HG03108 (cell line): ENCODE measurements around the gene FAM117B.
"Not testable (repeated sequence)": the region's sequence is repeated elsewhere in the genome, so short reads cannot be mapped to it uniquely, and the experiment has no call there.

Experiments
- ATAC-seq: cut with Tn5 transposase; IDR thresholded peaks from one replicate; pipeline ENCODE4 v1.9.1; 2021; ENCODE audit warnings: moderate library complexity; ENCODE audit not compliant: unreplicated experiment

FAM117B gene

DNA sequence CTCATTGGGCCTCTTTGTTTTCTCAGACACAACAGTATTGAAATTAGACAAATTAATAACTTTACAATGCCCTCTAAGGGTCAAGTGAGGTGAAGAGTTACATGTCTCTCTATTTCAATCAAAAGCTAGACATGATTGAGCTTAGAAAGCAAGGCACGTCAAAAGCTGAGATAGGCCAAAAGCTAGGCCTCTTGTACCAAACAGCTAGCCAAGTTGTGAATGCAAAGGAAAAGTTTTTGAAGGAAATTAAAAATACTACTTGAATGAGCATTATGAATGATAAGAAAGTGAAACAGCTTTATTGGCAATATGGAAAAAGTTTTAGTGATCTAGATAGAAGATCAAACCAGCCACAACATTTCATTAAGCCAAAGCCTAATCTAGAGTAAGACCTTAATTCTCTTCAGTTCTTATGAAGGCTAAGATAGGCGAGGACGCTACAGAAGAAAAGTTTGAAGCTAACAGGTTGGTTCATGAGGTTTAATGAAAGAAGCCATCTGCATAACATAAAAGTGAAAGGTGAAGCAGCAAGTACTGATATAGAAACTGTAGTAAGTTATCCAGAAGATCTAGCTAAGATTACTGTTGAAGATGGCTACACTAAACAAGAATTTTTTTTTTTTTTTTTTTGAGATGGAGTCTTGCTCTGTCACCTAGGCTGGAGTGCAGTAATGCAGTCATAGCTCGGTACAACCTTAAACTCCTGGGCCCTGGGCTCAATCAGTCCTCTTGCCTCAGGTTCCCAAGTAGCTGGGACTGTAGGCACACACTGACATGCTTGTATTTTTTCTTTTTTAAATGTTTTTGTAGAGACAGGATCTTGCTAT, 65.5 kb downstream of the FAM117B start:
- no peak for ATAC-seq

DNA sequence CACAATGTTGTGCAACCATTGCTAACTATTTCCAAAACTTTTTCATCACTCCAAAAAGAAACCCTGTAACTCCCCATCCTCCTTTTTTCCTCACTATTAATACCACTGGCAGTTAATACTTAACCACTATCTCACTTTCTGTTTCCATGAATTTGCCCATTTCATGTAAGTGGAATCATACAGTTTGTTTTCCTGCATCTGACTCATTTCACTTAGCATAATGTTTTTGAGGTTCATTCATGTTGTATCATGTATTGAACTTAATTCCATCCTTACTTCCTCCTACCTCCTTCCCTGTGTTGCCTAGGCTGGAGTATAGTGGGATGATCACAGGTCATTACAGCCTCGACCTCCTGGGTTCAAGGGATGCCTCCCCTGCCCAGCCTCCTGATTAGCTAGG, 68.3 kb downstream of the FAM117B start:
- no peak for ATAC-seq

DNA sequence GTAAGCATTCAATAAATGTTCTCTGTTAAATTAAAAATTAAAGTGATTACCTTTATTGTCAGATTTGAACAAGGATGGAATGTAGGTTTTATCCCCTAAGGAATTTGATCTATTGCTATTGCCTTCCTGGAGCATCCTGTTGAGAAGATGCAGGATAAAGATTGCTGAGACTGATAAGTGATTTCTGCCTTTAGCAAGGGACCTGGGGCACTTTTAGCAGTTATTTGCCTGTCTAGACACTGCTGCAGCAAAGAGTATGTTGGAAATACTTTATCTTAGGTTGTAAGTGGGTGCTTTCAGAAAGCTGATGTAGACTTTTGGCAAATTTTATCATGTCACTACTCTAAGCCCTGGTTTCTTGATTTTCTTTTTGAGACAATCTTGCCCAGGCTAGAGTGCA, 69.5 kb downstream of the FAM117B start:
- ATAC-seq, result no peak

DNA sequence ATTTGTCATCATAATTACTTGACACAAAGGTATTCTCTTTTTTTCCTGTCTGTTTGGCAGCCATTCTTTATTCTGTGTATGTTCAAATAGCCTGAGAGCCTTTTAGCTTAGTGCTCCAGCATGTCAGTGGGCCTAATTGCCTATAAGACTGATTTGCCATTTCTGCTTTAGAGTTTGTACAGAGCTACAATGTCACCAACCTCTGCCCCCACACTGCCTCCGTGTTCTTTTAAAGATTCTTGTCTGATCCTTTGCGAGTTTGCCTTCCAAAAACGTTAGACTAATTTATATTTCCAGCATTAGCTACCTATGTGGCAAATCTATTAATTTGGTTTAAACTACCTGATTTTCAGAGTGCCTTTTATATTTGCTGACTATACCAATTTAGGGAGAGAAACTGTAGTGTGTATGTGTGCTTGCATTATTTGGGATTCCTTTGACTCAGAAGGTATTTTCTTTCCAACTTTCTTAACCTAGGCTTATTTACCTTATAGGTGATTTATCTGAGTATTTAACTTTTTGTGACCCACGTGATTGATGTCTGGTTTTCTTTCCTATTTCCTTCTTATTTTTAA, 70.8 kb downstream of the FAM117B start:
- ATAC-seq, result no peak

DNA sequence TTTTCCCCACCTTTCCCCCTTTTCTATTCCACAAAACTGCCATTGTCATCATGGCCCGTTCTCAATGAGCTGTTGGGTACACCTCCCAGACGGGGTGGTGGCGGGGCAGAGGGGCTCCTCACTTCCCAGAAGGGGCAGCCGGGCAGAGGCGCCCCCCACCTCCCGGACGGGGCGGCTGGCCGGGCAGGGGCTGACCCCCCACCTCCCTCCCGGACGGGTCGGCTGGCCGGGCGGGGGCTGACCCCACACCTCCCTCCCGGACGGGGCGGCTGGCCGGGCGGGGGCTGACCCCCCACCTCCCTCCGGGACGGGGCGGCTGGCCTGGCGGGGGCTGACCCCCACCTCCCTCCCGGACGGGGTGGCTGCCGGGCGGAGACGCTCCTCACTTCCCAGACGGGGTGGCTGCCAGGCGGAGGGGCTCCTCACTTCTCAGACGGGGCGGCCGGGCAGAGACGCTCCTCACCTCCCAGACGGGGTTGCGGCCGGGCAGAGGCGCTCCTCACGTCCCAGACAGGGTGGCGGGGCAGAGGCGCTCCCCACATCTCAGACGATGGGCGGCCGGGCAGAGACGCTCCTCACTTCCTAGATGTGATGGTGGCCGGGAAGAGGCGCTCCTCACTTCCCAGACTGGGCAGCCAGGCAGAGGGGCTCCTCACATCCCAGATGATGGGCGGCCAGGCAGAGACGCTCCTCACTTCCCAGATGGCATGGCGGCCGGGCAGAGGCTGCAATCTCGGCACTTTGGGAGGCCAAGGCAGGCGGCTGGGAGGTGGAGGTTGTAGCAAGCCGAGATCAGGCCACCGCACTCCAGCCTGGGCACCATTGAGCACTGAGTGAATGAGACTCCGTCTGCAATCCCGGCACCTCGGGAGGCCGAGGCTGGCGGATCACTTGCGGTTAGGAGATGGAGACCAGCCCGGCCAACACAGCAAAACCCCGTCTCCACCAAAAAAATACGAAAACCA, 80.5 kb downstream of the FAM117B start:
- ATAC-seq, result not testable (repeated sequence)

DNA sequence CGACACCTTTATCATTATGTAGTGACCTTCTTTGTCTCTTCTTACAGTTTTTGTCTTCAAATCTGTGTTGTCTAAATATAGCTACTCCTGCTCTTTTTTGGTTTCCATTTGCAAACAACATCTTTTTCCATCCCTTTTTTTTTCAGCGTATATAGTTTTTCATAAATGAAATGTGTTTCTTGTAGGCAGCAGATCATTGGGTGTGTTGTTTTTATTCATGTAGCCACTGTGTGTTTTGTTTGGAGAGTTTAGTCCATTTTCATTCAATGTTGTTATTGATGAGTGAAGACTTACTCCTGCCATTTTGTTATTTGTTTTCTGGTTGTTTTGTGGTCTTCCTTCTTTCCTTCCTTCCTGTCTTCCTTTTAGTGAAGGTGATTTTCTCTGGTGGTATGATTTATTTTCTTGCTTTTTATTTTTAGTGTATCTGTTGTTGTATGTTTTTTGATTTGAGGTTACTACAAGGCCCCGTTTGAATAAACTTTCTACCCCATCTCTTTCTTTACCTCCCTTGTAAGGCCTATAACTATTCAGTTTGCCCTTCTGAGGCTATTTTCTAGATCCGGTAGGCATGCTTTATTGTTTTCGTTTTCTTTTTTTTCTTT, 81.4 kb downstream of the FAM117B start:
- ATAC-seq, result no peak

DNA sequence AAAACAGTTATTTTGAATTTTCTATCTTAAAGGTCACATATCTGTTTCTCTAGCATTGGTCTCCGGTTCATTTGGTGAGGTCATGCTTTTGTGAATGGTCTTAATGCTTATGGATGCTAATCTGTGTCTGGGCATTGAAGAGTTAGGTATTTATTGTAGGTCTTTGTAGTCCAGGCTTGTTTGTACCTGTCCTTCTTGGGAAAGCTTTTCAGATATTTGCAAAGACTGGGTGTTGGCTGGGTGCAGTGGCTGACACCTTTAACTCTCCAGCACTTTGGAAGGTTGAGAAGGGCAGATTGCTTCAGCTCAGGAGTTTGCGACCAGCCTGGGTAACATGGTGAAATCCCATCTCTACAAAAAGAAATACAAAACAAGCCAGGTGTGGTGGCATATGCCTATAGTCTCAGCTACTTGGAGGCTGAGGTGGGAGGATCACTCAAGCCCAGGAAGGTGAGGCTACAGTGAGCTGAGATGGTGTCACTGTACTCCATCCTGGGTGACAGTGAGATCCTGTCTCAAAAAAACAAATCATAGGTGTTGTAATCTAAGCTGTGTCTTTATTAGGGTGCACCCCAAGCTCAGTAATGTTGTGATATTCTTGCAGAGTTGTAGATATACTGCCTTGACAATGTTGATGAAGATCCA, 82.3 kb downstream of the FAM117B start:
- no peak for ATAC-seq

DNA sequence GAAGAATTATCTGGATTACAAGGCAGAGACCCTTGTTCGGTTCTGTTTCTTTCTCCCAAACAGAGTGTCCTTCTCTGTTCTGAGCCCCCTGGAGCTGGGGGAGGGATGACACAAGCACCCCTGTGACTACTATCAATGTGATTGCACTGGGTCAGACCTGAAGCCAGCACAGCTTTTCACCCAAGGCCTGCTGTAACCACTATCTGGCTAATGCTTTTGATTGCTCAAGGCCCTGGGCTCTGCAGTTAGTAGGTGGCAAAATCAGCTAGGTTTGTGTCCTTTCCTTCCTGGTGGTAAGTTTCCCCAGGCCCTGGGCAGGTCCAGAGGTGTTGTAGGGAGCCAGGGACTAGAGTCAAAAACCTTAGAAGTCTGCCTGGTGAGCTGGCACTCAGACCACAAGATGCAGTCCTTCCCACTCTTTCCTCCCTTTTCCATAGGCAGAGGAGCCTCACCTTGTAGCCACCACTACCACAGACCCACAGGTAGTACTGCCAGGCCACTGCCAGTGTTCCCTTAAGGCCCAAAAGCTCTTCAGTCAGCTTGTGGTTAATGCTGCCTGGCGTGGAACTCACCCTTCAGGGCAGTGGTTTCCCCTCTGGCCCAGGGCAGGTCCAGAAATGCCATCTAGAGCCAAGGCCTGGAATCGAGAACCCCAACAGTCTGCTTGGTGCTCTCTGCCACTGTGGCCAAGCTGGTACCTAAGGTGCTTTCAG, 83.0 kb downstream of the FAM117B start:
- no peak for ATAC-seq

DNA sequence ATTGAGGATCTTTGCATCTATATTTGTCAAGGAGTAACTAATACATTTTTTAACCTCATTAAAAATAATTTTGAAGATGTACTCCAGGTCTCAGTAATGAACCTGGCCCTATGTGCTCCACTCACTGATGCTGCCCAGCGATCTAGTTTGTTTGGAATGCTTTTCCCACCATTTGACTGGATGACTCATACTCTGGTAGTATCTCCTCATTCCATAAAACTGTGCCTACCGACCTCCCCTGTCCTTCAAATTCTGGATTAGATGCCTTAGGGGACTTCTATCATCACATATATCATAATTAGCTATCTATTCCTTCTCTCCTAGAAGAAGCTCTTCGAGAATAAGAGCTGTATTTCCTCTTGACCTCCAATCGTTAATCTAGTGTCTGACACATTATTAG, 83.8 kb downstream of the FAM117B start:
- ATAC-seq, result no peak

DNA sequence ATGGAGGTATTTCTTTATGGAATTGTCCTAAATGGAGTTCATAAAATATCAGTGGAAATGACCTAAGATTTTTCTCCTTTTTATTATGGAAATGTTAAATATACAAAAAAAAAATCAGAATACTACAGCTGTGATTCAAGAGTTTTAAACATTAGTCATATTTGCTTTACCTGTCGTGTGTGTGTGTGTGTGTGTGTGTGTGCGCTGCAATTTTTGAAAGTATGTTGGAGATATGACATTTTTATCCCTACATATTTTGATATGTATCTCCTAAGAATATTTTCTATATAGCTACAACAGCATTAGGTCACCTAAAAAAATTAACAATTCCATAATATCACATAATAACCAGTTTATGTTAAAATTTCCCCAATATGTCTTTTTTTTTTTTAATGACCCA, 85.5 kb downstream of the FAM117B start:
- no peak for ATAC-seq

DNA sequence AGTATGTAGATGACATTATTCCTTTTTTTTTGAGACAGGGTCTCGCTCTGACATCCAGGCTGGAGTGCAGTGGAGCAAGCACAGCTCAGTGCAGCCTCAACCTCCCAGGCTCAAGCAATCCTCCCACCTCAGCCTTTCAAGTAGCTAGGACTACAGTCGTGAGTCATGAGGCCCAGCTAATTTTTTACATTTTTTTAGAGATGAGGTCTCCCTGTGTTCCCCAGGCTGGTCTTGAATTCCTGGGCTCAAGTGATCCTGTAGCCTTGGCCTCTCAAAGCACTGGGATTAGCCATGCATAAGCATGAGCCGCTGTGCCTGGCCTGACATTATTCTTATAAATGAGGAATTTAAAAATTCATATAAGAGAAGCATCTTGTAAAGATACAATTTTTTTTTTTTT, 86.9 kb downstream of the FAM117B start:
- no peak for ATAC-seq

DNA sequence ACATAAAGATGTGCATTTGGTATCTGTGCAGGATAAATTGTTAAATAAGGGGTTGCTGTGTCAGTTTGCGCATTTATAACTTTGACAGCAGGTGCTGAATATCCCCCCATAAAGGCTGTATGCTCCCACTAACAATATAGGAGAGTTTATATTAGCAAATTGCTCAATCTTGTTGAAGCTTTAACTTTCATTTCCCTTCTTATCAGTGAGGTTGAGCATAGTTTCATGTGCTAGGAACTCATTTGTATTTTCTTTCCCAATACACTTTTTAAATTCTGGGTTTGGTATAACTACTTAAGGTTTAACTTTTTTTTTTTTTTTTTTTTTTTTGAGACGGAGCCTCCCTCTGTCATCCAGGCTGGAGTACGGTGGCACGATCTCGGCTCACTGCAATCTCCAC, 89.0 kb downstream of the FAM117B start:
- no peak for ATAC-seq

DNA sequence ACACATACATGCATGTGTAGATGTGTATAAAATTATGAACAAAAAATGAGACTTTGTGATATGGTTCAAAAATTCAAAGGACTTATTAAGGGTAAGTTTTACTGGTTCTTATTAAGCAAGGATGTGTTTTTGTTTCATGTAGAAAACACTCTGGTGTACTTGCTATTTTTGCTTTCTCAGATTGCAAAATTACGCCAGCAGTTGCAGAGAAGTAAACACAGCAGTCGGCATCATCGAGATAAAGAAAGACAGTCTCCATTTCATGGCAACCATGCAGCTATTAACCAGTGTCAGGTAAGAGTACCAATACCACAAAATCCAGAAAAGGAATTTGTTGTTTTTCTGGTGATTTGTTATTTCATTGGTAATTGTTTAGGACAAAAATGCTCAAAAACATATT, 91.3 kb downstream of the FAM117B start:
- no peak for ATAC-seq

DNA sequence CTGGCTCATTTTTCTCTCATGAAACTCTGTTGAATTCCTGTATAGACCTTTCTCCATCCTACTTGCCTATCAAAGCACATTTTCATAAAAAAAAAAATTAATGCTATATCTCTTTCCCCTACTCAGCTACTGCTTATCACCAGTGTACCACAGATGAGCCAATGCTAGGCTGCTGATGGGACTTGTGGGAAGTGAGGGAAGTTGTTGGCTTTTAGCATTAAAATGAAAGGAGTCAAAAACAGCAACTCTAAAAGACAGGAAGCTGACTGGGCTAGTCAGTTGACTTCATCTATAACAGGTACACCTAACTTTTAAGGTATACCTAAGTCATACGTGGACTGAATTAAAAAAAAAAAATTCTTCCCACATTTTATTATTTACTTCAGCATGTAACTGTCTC, 102.1 kb downstream of the FAM117B start:
- ATAC-seq, result no peak

DNA sequence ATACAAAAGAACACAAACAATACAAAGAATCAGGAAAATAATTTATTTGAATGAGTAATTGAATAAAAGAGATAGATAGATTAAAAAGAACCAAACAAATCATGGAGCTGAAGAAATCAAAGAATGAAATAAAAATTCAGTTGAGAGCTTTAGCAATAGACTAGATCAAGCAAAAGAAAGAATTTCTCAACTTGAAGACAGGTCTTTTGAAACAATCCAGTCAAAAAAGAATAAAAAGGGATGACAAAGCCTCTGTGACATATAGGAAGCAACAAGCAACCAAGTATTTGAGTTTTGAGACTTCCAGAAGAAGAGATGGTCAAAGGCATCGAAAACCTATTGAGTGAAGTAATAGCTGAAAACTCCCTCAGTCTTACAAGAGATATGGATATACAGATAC, 108.8 kb downstream of the FAM117B start:
- ATAC-seq, result no peak

DNA sequence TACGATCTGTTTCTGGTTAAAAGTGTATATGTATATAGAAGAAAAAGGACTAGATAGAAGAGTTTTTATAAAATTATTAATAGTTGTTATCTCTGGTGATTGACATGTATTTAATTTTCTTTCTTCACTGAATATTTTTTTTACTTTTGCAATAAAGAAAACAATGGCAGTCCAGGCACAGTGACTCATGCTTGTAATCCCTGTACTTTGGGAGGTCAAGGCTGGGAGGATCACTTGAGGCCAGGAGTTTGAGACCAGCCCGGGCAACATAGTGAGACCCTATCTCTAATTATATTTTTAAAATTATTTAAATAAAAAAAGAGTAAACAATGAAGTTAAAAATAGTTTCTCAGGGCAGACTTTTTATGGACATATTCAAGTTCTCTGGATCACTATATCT, 114.7 kb downstream of the FAM117B start:
- ATAC-seq, result no peak

DNA sequence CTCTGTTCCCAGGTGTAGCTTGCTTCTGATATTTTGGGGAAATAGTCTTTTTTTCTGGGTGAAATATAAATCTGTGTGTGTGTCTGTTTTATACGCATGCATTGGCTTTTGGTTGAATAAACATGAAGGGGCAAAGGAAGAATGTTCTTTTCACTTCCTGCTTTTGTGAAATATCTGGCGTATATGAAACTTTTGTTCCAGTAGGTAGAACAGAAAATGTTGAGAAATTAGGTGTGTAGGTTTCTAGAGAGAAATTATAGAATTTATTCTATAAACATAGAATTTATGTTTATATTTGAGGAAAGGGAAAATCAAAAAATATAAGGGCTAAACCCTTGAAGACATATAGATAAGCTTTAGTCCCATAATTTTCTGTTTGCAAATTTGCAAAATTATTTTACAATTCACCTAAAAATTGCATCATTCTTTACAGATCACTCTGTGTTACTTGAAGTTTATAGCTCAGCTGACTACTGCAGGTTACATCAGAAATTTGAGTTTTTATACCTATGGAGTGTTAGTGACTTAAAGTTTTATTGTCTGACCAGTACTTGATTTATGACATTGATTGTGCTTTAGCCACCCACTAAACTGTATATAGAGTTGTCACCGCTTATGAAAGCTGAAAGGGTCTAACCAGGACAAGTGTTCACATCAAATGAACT, 116.1 kb downstream of the FAM117B start:
- no peak for ATAC-seq

DNA sequence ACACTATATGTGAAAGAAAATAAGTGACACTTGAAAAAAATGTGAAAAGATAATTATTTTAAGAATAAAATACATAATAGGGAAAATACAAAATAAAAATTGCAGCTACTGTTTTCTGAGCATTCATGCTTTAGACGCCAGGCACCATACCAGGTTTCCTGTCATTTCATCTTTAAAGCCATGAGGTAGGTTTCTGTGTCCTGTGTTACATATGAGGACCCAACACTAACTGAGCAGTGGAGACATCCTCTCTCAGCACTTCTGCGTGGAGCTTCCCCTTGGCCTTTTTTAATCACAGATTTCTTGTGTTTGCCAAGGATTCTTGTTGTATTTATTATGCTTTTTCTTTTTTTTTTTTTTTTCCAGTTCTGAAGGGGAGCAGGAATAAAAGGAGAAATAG, 117.3 kb downstream of the FAM117B start:
- no peak for ATAC-seq

DNA sequence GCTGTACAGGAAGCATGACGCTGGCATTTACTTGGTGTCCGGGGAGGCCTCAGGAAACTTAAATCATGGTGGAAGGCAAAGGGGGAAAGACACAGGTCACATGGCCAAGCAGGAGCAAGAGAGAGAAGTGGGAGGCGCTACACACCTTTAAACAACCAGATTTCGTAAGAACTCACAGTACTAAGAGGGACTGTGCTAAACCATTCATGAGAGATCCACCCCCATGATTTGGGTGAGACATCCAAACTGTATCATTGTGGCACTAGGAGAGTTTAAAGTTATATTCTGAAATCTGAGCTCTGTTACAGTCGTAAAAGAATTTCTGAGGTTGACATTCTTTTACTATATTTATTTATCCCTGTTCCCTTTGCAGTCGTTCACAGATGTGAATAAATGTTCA, 120.2 kb downstream of the FAM117B start:
- no peak for ATAC-seq

DNA sequence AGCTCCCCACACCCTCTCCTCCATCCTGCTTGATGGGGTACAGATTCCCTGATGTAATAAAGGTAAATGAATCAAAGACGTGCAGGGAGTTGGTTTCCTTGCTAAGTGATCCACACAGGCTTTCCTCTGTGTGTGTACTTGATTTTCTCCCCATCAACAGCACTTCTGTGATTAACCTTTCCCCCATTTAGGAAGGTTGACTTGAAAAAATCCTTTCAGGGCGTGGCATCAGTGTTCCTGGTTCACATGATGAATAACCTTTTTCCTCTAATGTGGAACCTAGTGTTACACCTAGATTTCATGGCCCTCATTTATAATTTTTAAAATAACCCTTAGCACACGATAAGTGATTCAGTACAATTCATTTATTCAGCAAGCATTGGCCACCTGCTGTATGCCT, 121.8 kb downstream of the FAM117B start:
- no peak for ATAC-seq
